GM12872 (cell line): ENCODE results near the gene SRBD1.

Experiments used
- CTCF ChIP-seq: IDR thresholded peaks from 3 replicates; pipeline ENCODE4 v1.5.1; 2011; ENCODE audit warnings: low read depth, mild to moderate bottlenecking, low read length, moderate library complexity; ENCODE audit not compliant: insufficient read depth

SRBD1 gene

DNA sequence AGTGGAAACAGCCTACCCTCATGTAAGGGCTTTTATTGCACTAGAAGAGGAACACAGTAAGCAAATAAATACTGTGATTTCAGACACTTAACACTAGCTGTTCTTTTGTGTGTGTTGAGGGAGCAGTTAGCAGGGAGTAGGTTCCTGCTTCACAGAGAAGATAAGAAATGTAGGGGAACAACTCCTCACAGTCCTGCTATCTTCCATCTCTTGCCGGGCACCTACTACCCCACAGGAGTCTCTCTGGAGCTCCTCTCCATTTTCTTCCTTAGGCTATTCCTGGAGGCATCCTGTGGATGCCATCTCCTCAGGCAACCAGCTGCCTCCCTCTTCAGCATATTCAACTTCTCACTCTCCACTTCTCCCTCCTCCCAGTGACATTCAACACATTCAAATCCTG is 145.0 kb downstream of the SRBD1 start:
- no peak for TF ChIP-seq CTCF

GRCh38 chr2:45460825-45461224 is 150.2 kb downstream of the SRBD1 start:
- TF ChIP-seq CTCF = no peak

GRCh38 chr2:45459860-45460259 is 151.2 kb downstream of the SRBD1 start:
- TF ChIP-seq CTCF = no peak

- no peak for TF ChIP-seq CTCF
Measured at GRCh38 chr2:45458909-45459563, 152.0 kb downstream of the SRBD1 start.

GRCh38 chr2:45457211-45457945 is 153.7 kb downstream of the SRBD1 start:
- no peak for TF ChIP-seq CTCF

GRCh38 chr2:45452866-45453265 is 158.2 kb downstream of the SRBD1 start:
- TF ChIP-seq CTCF = no peak

- no peak for TF ChIP-seq CTCF
Measured at GRCh38 chr2:45450634-45451033, 160.4 kb downstream of the SRBD1 start.
